Activated naive CD4-positive, alpha-beta T cell treated with anti-CD3 and anti-CD28 coated beads for 36 hours (primary cell): ENCODE results near the gene SDC4. TPM values are rescaled to one million over a fixed set of nuclear protein-coding genes. Genes with fewer than 3 reads are reported as not detected.

ENCODE experiments used
- CTCF ChIA-PET: fragments of 350-600 bp; sonication (Branson Sonifier 250); formaldehyde crosslinking; loops from one replicate; lab custom pipeline; 2021; ENCODE audit warnings: antibody characterized with exemption; lab: Charles Lee
- DNase-seq: peaks from one replicate; pipeline ENCODE4 v3.0.0-alpha.2; 2020
- H3K27ac Mint-ChIP-seq: one replicate; pipeline ENCODE4 v1.8.0; 2021; ENCODE audit warnings: mild to moderate bottlenecking, mixed read lengths
- H3K27me3 Mint-ChIP-seq: one replicate; pipeline ENCODE4 v1.8.0; 2021; ENCODE audit warnings: low read depth, mixed read lengths
- H3K36me3 Mint-ChIP-seq: one replicate; pipeline ENCODE4 v1.8.0; 2021; ENCODE audit warnings: low read depth, mixed read lengths
- H3K4me1 Mint-ChIP-seq: one replicate; pipeline ENCODE4 v1.8.0; 2021; ENCODE audit warnings: low read depth, mixed read lengths
- H3K4me3 Mint-ChIP-seq: one replicate; pipeline ENCODE4 v1.8.0; 2021; ENCODE audit warnings: mild to moderate bottlenecking, moderate library complexity, mixed read lengths
- H3K9me3 Mint-ChIP-seq: one replicate; pipeline ENCODE4 v1.8.0; 2021; ENCODE audit warnings: mixed read lengths
- intact Hi-C: fragments of 100-400 bp; cut with micrococcal nuclease; formaldehyde crosslinking; loops from one replicate; pipeline ENCODE4 v1.15.1; 2023
- total RNA-seq, 2 experiments: library from RNA; stranded (reverse); gene quantifications; one replicate each; pipeline ENCODE4 v1.2.3, GENCODE V29; 2021

The SDC4 gene
- total RNA-seq, 2 experiments from 2014 or later = 28.4 to 31.4 TPM

GRCh38 chr20:45283551-45284057, 64.6 kb downstream of the SDC4 start:
- intact Hi-C loops = no loop called here
- H3K4me3 Mint-ChIP-seq = no peak overlapping the region
- no peaks in the 10 kb centered on the region for H3K4me1 Mint-ChIP-seq
- DNase-seq = no peak
- no peak overlapping the region for H3K27ac Mint-ChIP-seq
- H3K36me3 Mint-ChIP-seq = no peaks in the 10 kb centered on the region
- peaks cover 4% of the 10 kb centered on the region for H3K27me3 Mint-ChIP-seq
- no peaks in the 10 kb centered on the region for H3K9me3 Mint-ChIP-seq
- CTCF ChIA-PET = interaction anchor here (0.7 to 1.6 kb wide), 5 partner anchors 8 to 536 kb away, joined by 3 to 10 read pairs (median 3); no protein-coding TSS in a partner anchor

- DNase-seq = no peak
- no peak overlapping the region for H3K27ac Mint-ChIP-seq
- H3K4me3 Mint-ChIP-seq = no peak overlapping the region
- intact Hi-C loops = no loop called here
- CTCF ChIA-PET = interaction anchor here (0.6 to 1.6 kb wide), 3 partner anchors 9 to 37 kb away, joined by 3 to 4 read pairs (median 3); no protein-coding TSS in a partner anchor
- H3K27me3 Mint-ChIP-seq = peaks cover 4% of the 10 kb centered on the region
- no peaks in the 10 kb centered on the region for H3K4me1 Mint-ChIP-seq
- H3K36me3 Mint-ChIP-seq = no peaks in the 10 kb centered on the region
- no peaks in the 10 kb centered on the region for H3K9me3 Mint-ChIP-seq
These were observed 65.3 kb downstream of the SDC4 start for GRCh38 chr20:45282700-45283550.

GRCh38 chr20:45279992-45280391, 68.2 kb downstream of the SDC4 start:
- H3K4me1 Mint-ChIP-seq = no peaks in the 10 kb centered on the region
- no peak overlapping the region for H3K4me3 Mint-ChIP-seq
- no peaks in the 10 kb centered on the region for H3K9me3 Mint-ChIP-seq
- no peak for DNase-seq
- CTCF ChIA-PET = interaction anchor here (0.6 to 3.8 kb wide), 2 partner anchors 12 to 19 kb away, joined by 3 to 31 read pairs; no protein-coding TSS in a partner anchor
- H3K27me3 Mint-ChIP-seq = peaks cover 4% of the 10 kb centered on the region
- H3K27ac Mint-ChIP-seq = no peak overlapping the region
- H3K36me3 Mint-ChIP-seq = no peaks in the 10 kb centered on the region
- intact Hi-C loops = no loop called here

- no peaks in the 10 kb centered on the region for H3K4me1 Mint-ChIP-seq
- no peaks in the 10 kb centered on the region for H3K9me3 Mint-ChIP-seq
- no peak overlapping the region for H3K27ac Mint-ChIP-seq
- CTCF ChIA-PET = interaction anchor here (0.6 to 2.2 kb wide), 2 partner anchors 18 to 697 kb away, joined by 3 to 7 read pairs; partner anchors contain the start of gene ZNF335
- no peak for DNase-seq
- H3K27me3 Mint-ChIP-seq = peaks cover 13% of the 10 kb centered on the region
- H3K36me3 Mint-ChIP-seq = no peaks in the 10 kb centered on the region
- H3K4me3 Mint-ChIP-seq = no peak overlapping the region
- intact Hi-C loops = no loop called here
These were observed 72.9 kb downstream of the SDC4 start for GRCh38 chr20:45275338-45275737.

Other genes with a start within 250 kb of the SDC4 start
- under 1 TPM; 0.40 to 0.48 TPM for gene KCNS1, start 247.3 kb downstream of the SDC4 start, total RNA-seq
- not detected for gene WFDC5, start 233.2 kb downstream of the SDC4 start, total RNA-seq
- gene WFDC12, start 224.0 kb downstream of the SDC4 start, total RNA-seq = not detected
- gene PI3, start 173.5 kb downstream of the SDC4 start, total RNA-seq = not detected
- not detected for gene SEMG1, start 141.4 kb downstream of the SDC4 start, total RNA-seq
- not detected for gene SEMG2, start 127.1 kb downstream of the SDC4 start, total RNA-seq
- gene SLPI, start 93.9 kb downstream of the SDC4 start, total RNA-seq = not detected
- gene RBPJL, start 41.6 kb downstream of the SDC4 start, total RNA-seq = not detected
- gene MATN4, start 40.1 kb downstream of the SDC4 start, total RNA-seq = 1 to 10 TPM; 1.0 to 1.5 TPM
- gene SYS1, start 14.7 kb upstream of the SDC4 start, total RNA-seq = 10 to 100 TPM; 24.0 to 26.0 TPM
- gene TP53TG5, start 29.9 kb upstream of the SDC4 start, total RNA-seq = 1 to 10 TPM in 1 of 2 experiments, under 1 TPM in 1; 0.59 to 1.0 TPM
- 10 to 100 TPM; 55.3 to 56.7 TPM for gene DBNDD2, start 59.9 kb upstream of the SDC4 start, total RNA-seq
- gene PIGT, start 67.7 kb upstream of the SDC4 start, total RNA-seq = 10 to 100 TPM; 37.7 to 43.8 TPM
- gene WFDC2, start 121.3 kb upstream of the SDC4 start, total RNA-seq = 1 to 10 TPM in 1 of 2 experiments, under 1 TPM in 1; 0.83 to 1.0 TPM
- not detected for gene SPINT3, start 167.2 kb upstream of the SDC4 start, total RNA-seq
- gene WFDC6, start 191.1 kb upstream of the SDC4 start, total RNA-seq = not detected
- not detected for gene EPPIN, start 199.0 kb upstream of the SDC4 start, total RNA-seq
- gene WFDC8, start 230.9 kb upstream of the SDC4 start, total RNA-seq = not detected